K562 (cell line): Measurements from ENCODE around the gene PSRC1. TPM values are rescaled to one million over a fixed set of nuclear protein-coding genes. Genes with fewer than 3 reads are reported as not detected.

ENCODE experiments used
- HSF4 ChIP-seq: fragments of 250-450 bp; sonication (Bioruptor Pico); IDR thresholded peaks from 2 replicates; pipeline ENCODE4 v2.1.2; 2022; ENCODE audit warnings: mild to moderate bottlenecking, moderate library complexity, borderline replicate concordance
- ILK ChIP-seq: fragments of 450-650 bp; IDR thresholded peaks from 2 replicates; pipeline ENCODE4 v1.6.1; 2016; ENCODE audit warnings: missing genetic modification characterization, low read depth, mild to moderate bottlenecking, missing compliant biosample characterization, moderate library complexity, borderline replicate concordance
- MTF1 ChIP-seq: fragments of 250-450 bp; sonication (Bioruptor Pico); IDR thresholded peaks from 2 replicates; pipeline ENCODE4 v1.9.0; 2021; ENCODE audit warnings: moderate library complexity, mild to moderate bottlenecking, inconsistent platforms, borderline replicate concordance
- NUFIP1 ChIP-seq: fragments of 450-650 bp; IDR thresholded peaks from 2 replicates; pipeline ENCODE4 v1.6.1; 2018; ENCODE audit not compliant: partially characterized antibody
- SMAD2 ChIP-seq: fragments of 150-350 bp; IDR thresholded peaks from 2 replicates; pipeline ENCODE4 v1.6.1; 2014; ENCODE audit warnings: low read depth, mild to moderate bottlenecking, low read length
- WHSC1 ChIP-seq: IDR thresholded peaks from one replicate; pipeline ENCODE4 v1.6.1; 2012; ENCODE audit warnings: low read length, control low read depth, inconsistent platforms
- YY1 ChIP-seq, 3 experiments: IDR thresholded peaks; 2 replicates each; pipeline ENCODE4 v1.6.1; 2011; ENCODE audit warnings: low read length in 2 of 3, mild to moderate bottlenecking in 2 of 3, moderate library complexity in 2 of 3, borderline replicate concordance in 1 of 3, control low read depth in 1 of 3, low read depth in 1 of 3; ENCODE audit not compliant: insufficient read depth in 3 of 3, insufficient replicate concordance in 2 of 3, control insufficient read depth in 1 of 3, insufficient read length in 1 of 3; ENCODE audit errors: extremely low read depth in 1 of 3
- ZC3H4 ChIP-seq: sonication (generic); formaldehyde crosslinking; IDR thresholded peaks from 2 replicates; pipeline ENCODE4 v1.9.0; 2021; ENCODE audit warnings: missing genetic modification reagents, borderline replicate concordance
- ZNF124 ChIP-seq: sonication (generic); formaldehyde crosslinking; IDR thresholded peaks from 2 replicates; pipeline ENCODE4 v1.8.1; 2022; ENCODE audit warnings: missing genetic modification reagents
- polyA plus RNA-seq, 8 experiments: library from polyadenylated mRNA; depleted of rRNA in 4 of 8; stranded (reverse) in 5 of 8; unstranded in 3 of 8; fragments of >200 nt; fragmentation: Nextera tagmentation in 2 of 8; fragmentation: Illumina TruSeq in 1 of 8; extraction: Ambion mirVana in 2 of 8; extraction: Trizol in 1 of 8; gene quantifications; 2 replicates each; pipeline versions ENCODE4 v1.2.1 to v1.2.3, GENCODE V29; 2011 to 2014; ENCODE audit warnings: inconsistent platforms in 1 of 8, missing spikeins in 1 of 8
- total RNA-seq, 7 experiments: library from RNA; depleted of rRNA in 6 of 7; stranded (reverse); fragments of >200 nt in 6 of 7; fragmentation: Illumina TruSeq in 2 of 7; extraction: Trizol in 2 of 7; gene quantifications; 2 replicates each; pipeline versions ENCODE4 v1.2.1 to v1.2.3, GENCODE V29; 2011 to 2021; ENCODE audit warnings: low replicate concordance in 1 of 7
- TF ChIP-seq, protein P1 (sequence below): fragments of 450-650 bp; formaldehyde crosslinking; IDR thresholded peaks from 2 replicates; pipeline ENCODE4 v1.4.0; 2020; ENCODE audit warnings: mild to moderate bottlenecking, moderate library complexity
- TF ChIP-seq, protein P2 (sequence below): fragments of 450-650 bp; IDR thresholded peaks from 2 replicates; pipeline ENCODE4 v1.6.1; 2016; ENCODE audit warnings: mild to moderate bottlenecking, moderate library complexity

PSRC1 gene
- total and polyA plus RNA-seq, 9 of the 15 experiments (the other 6 are each of a cell fraction or from before 2014, with no cell fraction given), result 6.5 to 65.2 (median 39.3) TPM

DNA sequence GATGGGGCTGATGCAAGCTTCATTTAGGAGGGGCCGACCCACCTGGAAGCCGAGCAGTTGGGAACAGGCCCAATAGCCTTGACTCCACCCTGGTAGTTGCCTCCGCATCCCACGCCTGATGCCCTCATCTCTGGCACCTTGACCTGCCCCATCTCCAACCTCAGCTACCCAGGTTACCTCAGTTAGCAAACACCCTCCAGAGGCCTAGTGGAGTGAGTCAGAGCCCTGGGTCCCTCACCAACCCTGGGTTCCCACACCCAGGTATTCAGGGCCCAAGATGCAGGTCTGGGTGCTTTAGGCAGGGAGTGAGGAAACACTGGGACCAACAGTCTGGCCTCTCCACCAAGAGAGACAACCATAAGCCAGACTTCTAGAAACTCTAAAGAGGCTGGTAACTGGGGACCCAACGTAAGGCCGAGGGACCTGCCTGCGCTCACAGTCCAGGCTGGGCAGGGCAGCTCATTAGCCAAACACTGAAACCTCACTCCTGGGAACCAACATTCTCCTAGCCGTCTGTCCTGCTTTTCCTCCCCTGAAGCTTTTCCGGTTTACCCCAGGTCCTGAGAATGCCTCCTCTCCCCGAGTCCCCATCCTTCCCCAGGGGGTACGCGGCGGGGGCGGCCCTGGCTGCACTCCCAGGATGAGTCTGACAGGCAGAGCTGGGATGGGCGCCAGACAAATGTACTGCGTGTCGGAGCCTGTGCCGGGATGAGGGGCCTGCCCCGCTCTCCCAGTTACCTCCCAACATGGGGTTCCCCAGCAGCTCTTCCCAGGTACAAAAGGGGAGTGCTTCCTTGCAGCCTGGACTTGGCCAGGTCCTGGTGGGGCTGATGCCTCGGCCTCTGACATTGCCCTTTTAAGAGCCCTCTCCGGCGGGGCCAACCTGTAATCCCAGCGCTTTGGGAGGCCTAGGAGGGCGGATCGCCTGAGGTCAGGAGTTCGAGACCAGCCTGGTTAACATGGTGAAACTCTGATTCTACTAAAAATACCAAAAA, 42.5 kb downstream of the PSRC1 start (continued):
- no peak for TF ChIP-seq NUFIP1
- no peak for TF ChIP-seq YY1 (IDR thresholded peaks at IDR 0.05; ENCODE audit: borderline replicate concordance in 1 of 3, control insufficient read depth in 1 of 3, extremely low read depth in 1 of 3, insufficient read depth in 3 of 3, insufficient read length in 1 of 3, insufficient replicate concordance in 2 of 3, low read depth in 1 of 3, low read length in 2 of 3)
- TF ChIP-seq ZNF124 (CRISPR knock-in tag), result no peak
- no peak for TF ChIP-seq HSF4 (CRISPR knock-in tag)
- TF ChIP-seq, protein P1, sequence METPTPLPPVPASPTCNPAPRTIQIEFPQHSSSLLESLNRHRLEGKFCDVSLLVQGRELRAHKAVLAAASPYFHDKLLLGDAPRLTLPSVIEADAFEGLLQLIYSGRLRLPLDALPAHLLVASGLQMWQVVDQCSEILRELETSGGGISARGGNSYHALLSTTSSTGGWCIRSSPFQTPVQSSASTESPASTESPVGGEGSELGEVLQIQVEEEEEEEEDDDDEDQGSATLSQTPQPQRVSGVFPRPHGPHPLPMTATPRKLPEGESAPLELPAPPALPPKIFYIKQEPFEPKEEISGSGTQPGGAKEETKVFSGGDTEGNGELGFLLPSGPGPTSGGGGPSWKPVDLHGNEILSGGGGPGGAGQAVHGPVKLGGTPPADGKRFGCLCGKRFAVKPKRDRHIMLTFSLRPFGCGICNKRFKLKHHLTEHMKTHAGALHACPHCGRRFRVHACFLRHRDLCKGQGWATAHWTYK (CRISPR knock-in tag), result 0 out of 2 replicates have a peak, but pooled peaks have one; percentile 22
- TF ChIP-seq ILK (tag), result no peak
- no peak for TF ChIP-seq MTF1 (CRISPR knock-in tag)
- TF ChIP-seq WHSC1, result no peak
- TF ChIP-seq, protein P2, sequence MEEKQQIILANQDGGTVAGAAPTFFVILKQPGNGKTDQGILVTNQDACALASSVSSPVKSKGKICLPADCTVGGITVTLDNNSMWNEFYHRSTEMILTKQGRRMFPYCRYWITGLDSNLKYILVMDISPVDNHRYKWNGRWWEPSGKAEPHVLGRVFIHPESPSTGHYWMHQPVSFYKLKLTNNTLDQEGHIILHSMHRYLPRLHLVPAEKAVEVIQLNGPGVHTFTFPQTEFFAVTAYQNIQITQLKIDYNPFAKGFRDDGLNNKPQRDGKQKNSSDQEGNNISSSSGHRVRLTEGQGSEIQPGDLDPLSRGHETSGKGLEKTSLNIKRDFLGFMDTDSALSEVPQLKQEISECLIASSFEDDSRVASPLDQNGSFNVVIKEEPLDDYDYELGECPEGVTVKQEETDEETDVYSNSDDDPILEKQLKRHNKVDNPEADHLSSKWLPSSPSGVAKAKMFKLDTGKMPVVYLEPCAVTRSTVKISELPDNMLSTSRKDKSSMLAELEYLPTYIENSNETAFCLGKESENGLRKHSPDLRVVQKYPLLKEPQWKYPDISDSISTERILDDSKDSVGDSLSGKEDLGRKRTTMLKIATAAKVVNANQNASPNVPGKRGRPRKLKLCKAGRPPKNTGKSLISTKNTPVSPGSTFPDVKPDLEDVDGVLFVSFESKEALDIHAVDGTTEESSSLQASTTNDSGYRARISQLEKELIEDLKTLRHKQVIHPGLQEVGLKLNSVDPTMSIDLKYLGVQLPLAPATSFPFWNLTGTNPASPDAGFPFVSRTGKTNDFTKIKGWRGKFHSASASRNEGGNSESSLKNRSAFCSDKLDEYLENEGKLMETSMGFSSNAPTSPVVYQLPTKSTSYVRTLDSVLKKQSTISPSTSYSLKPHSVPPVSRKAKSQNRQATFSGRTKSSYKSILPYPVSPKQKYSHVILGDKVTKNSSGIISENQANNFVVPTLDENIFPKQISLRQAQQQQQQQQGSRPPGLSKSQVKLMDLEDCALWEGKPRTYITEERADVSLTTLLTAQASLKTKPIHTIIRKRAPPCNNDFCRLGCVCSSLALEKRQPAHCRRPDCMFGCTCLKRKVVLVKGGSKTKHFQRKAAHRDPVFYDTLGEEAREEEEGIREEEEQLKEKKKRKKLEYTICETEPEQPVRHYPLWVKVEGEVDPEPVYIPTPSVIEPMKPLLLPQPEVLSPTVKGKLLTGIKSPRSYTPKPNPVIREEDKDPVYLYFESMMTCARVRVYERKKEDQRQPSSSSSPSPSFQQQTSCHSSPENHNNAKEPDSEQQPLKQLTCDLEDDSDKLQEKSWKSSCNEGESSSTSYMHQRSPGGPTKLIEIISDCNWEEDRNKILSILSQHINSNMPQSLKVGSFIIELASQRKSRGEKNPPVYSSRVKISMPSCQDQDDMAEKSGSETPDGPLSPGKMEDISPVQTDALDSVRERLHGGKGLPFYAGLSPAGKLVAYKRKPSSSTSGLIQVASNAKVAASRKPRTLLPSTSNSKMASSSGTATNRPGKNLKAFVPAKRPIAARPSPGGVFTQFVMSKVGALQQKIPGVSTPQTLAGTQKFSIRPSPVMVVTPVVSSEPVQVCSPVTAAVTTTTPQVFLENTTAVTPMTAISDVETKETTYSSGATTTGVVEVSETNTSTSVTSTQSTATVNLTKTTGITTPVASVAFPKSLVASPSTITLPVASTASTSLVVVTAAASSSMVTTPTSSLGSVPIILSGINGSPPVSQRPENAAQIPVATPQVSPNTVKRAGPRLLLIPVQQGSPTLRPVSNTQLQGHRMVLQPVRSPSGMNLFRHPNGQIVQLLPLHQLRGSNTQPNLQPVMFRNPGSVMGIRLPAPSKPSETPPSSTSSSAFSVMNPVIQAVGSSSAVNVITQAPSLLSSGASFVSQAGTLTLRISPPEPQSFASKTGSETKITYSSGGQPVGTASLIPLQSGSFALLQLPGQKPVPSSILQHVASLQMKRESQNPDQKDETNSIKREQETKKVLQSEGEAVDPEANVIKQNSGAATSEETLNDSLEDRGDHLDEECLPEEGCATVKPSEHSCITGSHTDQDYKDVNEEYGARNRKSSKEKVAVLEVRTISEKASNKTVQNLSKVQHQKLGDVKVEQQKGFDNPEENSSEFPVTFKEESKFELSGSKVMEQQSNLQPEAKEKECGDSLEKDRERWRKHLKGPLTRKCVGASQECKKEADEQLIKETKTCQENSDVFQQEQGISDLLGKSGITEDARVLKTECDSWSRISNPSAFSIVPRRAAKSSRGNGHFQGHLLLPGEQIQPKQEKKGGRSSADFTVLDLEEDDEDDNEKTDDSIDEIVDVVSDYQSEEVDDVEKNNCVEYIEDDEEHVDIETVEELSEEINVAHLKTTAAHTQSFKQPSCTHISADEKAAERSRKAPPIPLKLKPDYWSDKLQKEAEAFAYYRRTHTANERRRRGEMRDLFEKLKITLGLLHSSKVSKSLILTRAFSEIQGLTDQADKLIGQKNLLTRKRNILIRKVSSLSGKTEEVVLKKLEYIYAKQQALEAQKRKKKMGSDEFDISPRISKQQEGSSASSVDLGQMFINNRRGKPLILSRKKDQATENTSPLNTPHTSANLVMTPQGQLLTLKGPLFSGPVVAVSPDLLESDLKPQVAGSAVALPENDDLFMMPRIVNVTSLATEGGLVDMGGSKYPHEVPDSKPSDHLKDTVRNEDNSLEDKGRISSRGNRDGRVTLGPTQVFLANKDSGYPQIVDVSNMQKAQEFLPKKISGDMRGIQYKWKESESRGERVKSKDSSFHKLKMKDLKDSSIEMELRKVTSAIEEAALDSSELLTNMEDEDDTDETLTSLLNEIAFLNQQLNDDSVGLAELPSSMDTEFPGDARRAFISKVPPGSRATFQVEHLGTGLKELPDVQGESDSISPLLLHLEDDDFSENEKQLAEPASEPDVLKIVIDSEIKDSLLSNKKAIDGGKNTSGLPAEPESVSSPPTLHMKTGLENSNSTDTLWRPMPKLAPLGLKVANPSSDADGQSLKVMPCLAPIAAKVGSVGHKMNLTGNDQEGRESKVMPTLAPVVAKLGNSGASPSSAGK, result 0 out of 2 replicates have a peak, but pooled peaks have one; percentile 13
- no peak; the same call in 1 of the 2 replicates for TF ChIP-seq ZC3H4 (CRISPR knock-in tag)
- no peak for TF ChIP-seq SMAD2
